Endothelial cell of umbilical vein (primary cell): ENCODE measurements around the gene UTS2B. TPM values are rescaled to one million over a fixed set of nuclear protein-coding genes. Genes with fewer than 3 reads are reported as not detected.

ENCODE experiments used
- BruUV-seq: library from RNA; stranded (reverse); fragments of 400-500 nt; replicated peaks from 2 replicates; lab custom pipeline; 2021; lab: Mats Ljungman, UMichigan
- CTCF ChIA-PET: fragments of 300-600, 350-600 bp; sonication (Branson Sonifier 250); formaldehyde crosslinking; loops from one replicate; lab custom pipeline; 2021; ENCODE audit warnings: antibody characterized with exemption, inconsistent platforms; lab: Charles Lee
- POLR2A ChIA-PET: fragments of 300-600, 350-600 bp; sonication (Branson Sonifier 250); formaldehyde crosslinking; loops from one replicate; lab custom pipeline; 2021; ENCODE audit warnings: antibody characterized with exemption, inconsistent platforms; lab: Charles Lee
- DNase-seq: peaks from one replicate; pipeline ENCODE4 v3.0.0-alpha.2; 2011; ENCODE audit warnings: low read depth, low spot score
- FAIRE-seq: peaks from 2 replicates; lab custom pipeline; 2011; peaks lifted over from hg19 to GRCh38; lab: Jason Lieb, UNC
- H2AFZ ChIP-seq: 2 replicates; pipeline ENCODE4 v1.6.0; 2012; ENCODE audit warnings: low read depth, low read length, control low read depth, inconsistent platforms
- H3K27ac ChIP-seq: 2 replicates; pipeline ENCODE4 v1.5.1; 2011; ENCODE audit warnings: low read depth, mild to moderate bottlenecking, control low read depth, low read length, moderate library complexity; ENCODE audit not compliant: insufficient read depth
- H3K27me3 ChIP-seq, 2 experiments: 2 replicates each; pipeline versions ENCODE4 v1.6.0 to v1.6.1; 2011; ENCODE audit warnings: low read length in 2 of 2, mixed read lengths in 1 of 2; ENCODE audit not compliant: control insufficient read depth in 2 of 2, insufficient read depth in 2 of 2
- H3K36me3 ChIP-seq, 2 experiments: 2 replicates in 1 of 2; 3 replicates in 1 of 2; pipeline ENCODE4 v1.5.1; 2011; ENCODE audit warnings: low read length in 2 of 2, mild to moderate bottlenecking in 1 of 2, moderate library complexity in 1 of 2; ENCODE audit not compliant: control insufficient read depth in 2 of 2, insufficient read depth in 2 of 2; ENCODE audit errors: extremely low read depth in 1 of 2
- H3K4me1 ChIP-seq: 3 replicates; pipeline ENCODE4 v1.5.1; 2011; ENCODE audit warnings: mild to moderate bottlenecking, low read length; ENCODE audit not compliant: control insufficient read depth, insufficient read depth; ENCODE audit errors: extremely low read depth
- H3K4me2 ChIP-seq: 2 replicates; pipeline ENCODE4 v1.6.1; 2011; ENCODE audit warnings: low read length, control low read depth, mixed read lengths; ENCODE audit not compliant: insufficient read depth
- H3K4me3 ChIP-seq, 3 experiments: fragments of 200-600 bp in 1 of 3; sonication (generic), shearing (Covaris generic) in 1 of 3; replicated peaks in 1 of 3; 2 replicates each; pipeline ENCODE4 v1.5.1; 2011 to 2016; ENCODE audit warnings: control low read depth in 3 of 3, low read length in 3 of 3, mild to moderate bottlenecking in 2 of 3, inconsistent platforms in 1 of 3, low read depth in 1 of 3, moderate library complexity in 1 of 3; ENCODE audit not compliant: insufficient read depth in 1 of 3
- H3K79me2 ChIP-seq: 2 replicates; pipeline ENCODE4 v1.6.0; 2012; ENCODE audit warnings: low read length, inconsistent platforms; ENCODE audit not compliant: control insufficient read depth, insufficient read depth
- H3K9ac ChIP-seq: replicated peaks from 2 replicates; pipeline ENCODE3; 2011; ENCODE audit warnings: low read length, control low read depth; ENCODE audit not compliant: insufficient read depth; ENCODE audit errors: extremely low read depth
- H3K9me1 ChIP-seq: replicated peaks from 3 replicates; pipeline ENCODE4 v1.6.0; 2011; ENCODE audit warnings: mild to moderate bottlenecking, low read length; ENCODE audit not compliant: control insufficient read depth, insufficient read depth; ENCODE audit errors: extremely low read depth
- H3K9me3 ChIP-seq: replicated peaks from 2 replicates; pipeline ENCODE4 v1.5.1; 2012; ENCODE audit warnings: low read length, inconsistent platforms; ENCODE audit not compliant: control insufficient read depth, insufficient read depth
- H4K20me1 ChIP-seq: replicated peaks from 2 replicates; pipeline ENCODE3; 2011; ENCODE audit warnings: mild to moderate bottlenecking, low read length; ENCODE audit not compliant: control insufficient read depth, insufficient read depth; ENCODE audit errors: extremely low read depth
- EZH2 ChIP-seq: IDR thresholded peaks from 2 replicates; pipeline ENCODE4 v1.6.1; 2012; ENCODE audit warnings: borderline replicate concordance, low read depth, mild to moderate bottlenecking, moderate library complexity, low read length, inconsistent platforms; ENCODE audit not compliant: severe bottlenecking
- FOS ChIP-seq: IDR thresholded peaks from 2 replicates; pipeline ENCODE4 v1.6.1; 2011; ENCODE audit warnings: mild to moderate bottlenecking, low read length, moderate library complexity, borderline replicate concordance; ENCODE audit not compliant: insufficient read depth
- GATA2 ChIP-seq: IDR thresholded peaks from 2 replicates; pipeline ENCODE4 v1.7.0; 2011; ENCODE audit warnings: low read depth, mild to moderate bottlenecking, moderate library complexity, mixed read lengths, low read length; ENCODE audit not compliant: insufficient read length, insufficient read depth
- JUN ChIP-seq: IDR thresholded peaks from 2 replicates; pipeline ENCODE4 v1.6.1; 2011; ENCODE audit warnings: borderline replicate concordance, low read depth; ENCODE audit not compliant: insufficient read length, insufficient read depth
- MYC ChIP-seq: IDR thresholded peaks from one replicate; pipeline ENCODE4 v1.6.1; 2011; ENCODE audit warnings: mild to moderate bottlenecking, low read depth, low read length
- POLR2A ChIP-seq: IDR thresholded peaks from 2 replicates; pipeline ENCODE4 v1.6.1; 2012; ENCODE audit warnings: low read depth, mild to moderate bottlenecking, control low read depth, low read length
- POLR2AphosphoS5 ChIP-seq: IDR thresholded peaks from 2 replicates; pipeline ENCODE4 v1.6.1; 2012; ENCODE audit warnings: low read depth, mild to moderate bottlenecking, control low read depth, low read length, moderate library complexity; ENCODE audit not compliant: insufficient read depth
- dilution Hi-C: fragments of 300-500 bp; cut with MboI; formaldehyde crosslinking; loops from one replicate; pipeline ENCODE4 v1.15.0; 2019; ENCODE audit warnings: low sequenced_read_pairs; ENCODE audit not compliant: extremely low pct_ligation_motif_present
- intact Hi-C: fragments of 100-400 bp; cut with micrococcal nuclease; formaldehyde crosslinking; loops from one replicate; pipeline ENCODE4 v1.10.0; 2022
- polyA plus RNA-seq, 4 experiments: library from polyadenylated mRNA; depleted of rRNA in 3 of 4; stranded (reverse) in 3 of 4; unstranded in 1 of 4; fragments of >200 nt; gene quantifications; 2 replicates each; pipeline versions ENCODE4 v1.2.1 to v1.2.3, GENCODE V29; 2011 to 2012; ENCODE audit warnings: missing spikeins in 1 of 4
- total RNA-seq: library from RNA; stranded (reverse); gene quantifications from 2 replicates; pipeline ENCODE4 v1.2.3, GENCODE V29; 2021
- TF ChIP-seq, protein P1 (sequence below), 2 donors: IDR thresholded peaks; 1 replicate in 1 of 2; 2 replicates in 1 of 2; pipeline ENCODE4 v1.5.1; 2011; ENCODE audit warnings: low read length in 2 of 2, mild to moderate bottlenecking in 2 of 2, moderate library complexity in 2 of 2, control low read depth in 1 of 2, inconsistent platforms in 1 of 2, low read depth in 1 of 2; ENCODE audit not compliant: insufficient read depth in 1 of 2; ENCODE audit errors: extremely low read depth in 1 of 2
- TF ChIP-seq, protein P2 (sequence below): IDR thresholded peaks from 2 replicates; pipeline ENCODE4 v1.6.1; 2011; ENCODE audit not compliant: insufficient read depth, insufficient read length

UTS2B gene
- total and polyA plus RNA-seq, 2 donors (not counting 3 experiments of a cell fraction or from before 2014, with no cell fraction given), result 0.21 to 1.1 TPM

DNA sequence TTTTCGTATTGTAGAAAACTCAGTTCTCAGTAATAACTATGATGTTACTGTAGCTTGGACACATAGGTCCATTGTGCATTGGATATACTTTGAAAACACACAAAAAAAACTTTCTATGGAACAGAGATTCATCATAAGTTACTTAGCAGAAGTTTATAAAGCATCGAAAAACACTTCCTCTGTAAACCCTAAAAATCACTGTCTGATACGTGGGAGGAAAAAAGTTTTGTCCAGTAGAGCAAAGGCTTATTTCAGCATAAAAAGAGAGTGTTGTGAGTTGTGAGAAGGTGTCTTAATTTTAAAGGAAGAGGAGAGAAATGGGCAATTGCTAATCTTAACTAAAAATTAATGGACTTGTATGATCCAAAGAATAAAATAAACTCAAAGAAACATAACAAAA lies 66.5 kb downstream of the UTS2B start:
- Histone ChIP-seq H3K27ac (no peak overlapping the region), H4K20me1 (no peaks in the 10 kb centered on the region), H3K4me2 (no peak overlapping the region), H3K36me3 (no peaks in the 10 kb centered on the region), H3K4me3 (no peak overlapping the region), H3K9me3 (no peaks in the 10 kb centered on the region), H3K9ac (no peak overlapping the region), H3K79me2 (no peaks in the 10 kb centered on the region), H3K27me3 (no peaks in the 10 kb centered on the region), H2AFZ (no peak overlapping the region), H3K4me1 (no peaks in the 10 kb centered on the region), H3K9me1 (no peaks in the 10 kb centered on the region)
- DNase-seq, result no peak
- dilution Hi-C loops (no loop called here), intact Hi-C loops (no loop called here)
- TF ChIP-seq FOS (no peak), POLR2A (no peak), MYC (no peak), JUN (no peak), GATA2 (no peak), POLR2AphosphoS5 (no peak), EZH2 (no peak)
- TF ChIP-seq, protein P1, sequence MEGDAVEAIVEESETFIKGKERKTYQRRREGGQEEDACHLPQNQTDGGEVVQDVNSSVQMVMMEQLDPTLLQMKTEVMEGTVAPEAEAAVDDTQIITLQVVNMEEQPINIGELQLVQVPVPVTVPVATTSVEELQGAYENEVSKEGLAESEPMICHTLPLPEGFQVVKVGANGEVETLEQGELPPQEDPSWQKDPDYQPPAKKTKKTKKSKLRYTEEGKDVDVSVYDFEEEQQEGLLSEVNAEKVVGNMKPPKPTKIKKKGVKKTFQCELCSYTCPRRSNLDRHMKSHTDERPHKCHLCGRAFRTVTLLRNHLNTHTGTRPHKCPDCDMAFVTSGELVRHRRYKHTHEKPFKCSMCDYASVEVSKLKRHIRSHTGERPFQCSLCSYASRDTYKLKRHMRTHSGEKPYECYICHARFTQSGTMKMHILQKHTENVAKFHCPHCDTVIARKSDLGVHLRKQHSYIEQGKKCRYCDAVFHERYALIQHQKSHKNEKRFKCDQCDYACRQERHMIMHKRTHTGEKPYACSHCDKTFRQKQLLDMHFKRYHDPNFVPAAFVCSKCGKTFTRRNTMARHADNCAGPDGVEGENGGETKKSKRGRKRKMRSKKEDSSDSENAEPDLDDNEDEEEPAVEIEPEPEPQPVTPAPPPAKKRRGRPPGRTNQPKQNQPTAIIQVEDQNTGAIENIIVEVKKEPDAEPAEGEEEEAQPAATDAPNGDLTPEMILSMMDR (IDR thresholded peaks at IDR 0.05; ENCODE audit: extremely low read depth in 1 of 2, insufficient read depth in 1 of 2, low read depth in 1 of 2, low read length in 2 of 2), result no peak
- TF ChIP-seq, protein P2, sequence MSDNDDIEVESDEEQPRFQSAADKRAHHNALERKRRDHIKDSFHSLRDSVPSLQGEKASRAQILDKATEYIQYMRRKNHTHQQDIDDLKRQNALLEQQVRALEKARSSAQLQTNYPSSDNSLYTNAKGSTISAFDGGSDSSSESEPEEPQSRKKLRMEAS, result no peak
- CTCF ChIA-PET, result no interaction called here
- POLR2A ChIA-PET, result no interaction called here
- no TSS peak for BruUV-seq
- FAIRE-seq, result no peak
